ENCODE results near the gene ANOS1.

ANOS1 gene

DNA sequence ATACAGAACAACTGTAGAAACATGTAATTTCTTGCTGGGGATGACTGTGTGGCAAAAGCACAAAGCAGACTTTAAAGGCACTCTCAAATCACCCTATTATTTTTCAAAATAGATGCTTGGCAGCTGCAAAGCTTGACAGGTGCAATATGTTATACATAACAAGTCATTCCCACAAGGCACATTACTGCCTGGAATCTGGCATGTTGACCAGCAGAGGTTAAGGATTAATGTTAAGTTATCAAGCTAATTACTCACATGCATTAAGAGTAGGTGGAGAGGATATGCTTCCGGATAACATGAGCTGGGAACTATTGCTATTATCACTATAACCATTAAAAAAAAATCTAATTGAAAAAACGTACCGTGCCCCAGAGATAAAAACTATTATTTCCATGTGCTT, 17.8 kb downstream of the ANOS1 start:
- DNase-seq (ENCODE audit: low read depth), result no peak

DNA sequence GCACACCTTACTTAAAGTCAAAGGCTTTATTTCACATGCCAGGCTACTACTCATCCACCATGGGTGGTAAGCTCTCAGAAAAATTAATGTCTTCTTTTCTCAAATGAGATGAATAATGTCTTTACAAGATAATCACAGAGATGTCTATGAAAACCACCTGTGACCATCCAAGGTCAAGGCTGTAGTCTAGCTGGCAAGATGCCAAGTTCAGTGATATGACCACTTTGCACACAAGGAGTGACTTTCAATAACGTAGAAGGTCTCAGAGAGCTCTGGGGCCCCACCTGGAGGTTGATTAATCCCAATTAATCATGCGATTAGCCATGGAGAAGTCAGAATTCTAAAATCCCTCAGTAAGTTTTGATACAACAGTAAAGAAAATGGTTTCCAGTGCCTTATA, 20.5 kb downstream of the ANOS1 start:
- DNase-seq (ENCODE audit: low read depth), result no peak

DNA sequence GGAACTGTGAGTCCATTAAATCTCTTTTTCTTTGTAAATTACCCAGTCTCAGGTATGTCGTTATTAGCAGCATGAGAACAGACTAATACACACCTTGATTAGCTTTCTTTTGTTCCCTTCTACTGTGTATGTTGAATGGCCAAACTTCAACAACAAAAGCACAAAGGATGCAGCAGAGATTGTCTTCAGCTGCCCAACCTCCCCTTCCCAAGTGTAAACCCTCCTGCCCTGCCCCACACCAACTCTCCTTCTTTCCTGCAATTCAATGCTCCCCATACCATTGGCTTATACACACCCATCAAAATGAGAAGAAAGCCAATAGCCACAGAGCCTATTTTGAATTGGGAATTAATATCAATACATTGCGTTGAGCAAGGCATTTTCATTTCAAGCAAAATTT, 27.8 kb downstream of the ANOS1 start:
- DNase-seq (ENCODE audit: low read depth), result no peak

DNA sequence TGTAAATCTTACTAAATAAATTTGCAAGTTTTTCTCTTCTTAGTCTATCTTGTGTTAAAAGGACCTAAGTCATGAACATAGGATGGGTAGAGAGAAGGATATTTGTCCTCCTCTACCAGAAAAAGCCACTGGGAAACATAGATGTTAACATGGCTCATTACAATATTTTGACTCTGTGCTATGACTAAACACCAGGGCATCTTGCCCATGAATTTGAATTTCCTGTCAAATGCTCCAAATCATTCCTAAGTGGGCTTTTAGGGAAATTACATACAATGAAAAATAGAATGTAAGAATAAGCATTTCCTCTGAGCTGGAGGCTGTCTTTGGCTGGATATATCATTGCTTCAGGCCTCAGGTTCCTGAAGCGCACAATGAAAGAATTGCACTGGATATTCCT, 39.1 kb downstream of the ANOS1 start:
- no peak for DNase-seq (ENCODE audit: low read depth)

DNA sequence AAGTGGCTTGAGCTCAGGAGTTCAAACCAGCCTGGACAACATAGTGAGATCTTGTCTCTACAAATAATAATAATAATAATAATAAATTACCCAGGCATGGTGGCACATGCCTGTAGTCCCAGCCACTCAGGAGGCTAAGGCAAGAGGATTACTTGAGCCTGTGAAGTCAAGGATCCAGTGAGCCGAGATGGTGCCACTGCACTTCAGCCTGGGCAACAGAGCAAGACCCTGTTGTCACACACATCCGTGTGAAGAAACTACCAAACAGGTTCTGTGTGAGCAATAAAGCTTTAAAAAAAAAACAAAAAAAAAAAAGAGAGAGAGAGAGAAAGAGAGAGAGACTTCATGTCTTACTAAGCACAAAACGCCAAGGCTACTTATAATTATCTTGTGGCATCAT, 42.5 kb downstream of the ANOS1 start:
- no peak for DNase-seq (ENCODE audit: low read depth)

DNA sequence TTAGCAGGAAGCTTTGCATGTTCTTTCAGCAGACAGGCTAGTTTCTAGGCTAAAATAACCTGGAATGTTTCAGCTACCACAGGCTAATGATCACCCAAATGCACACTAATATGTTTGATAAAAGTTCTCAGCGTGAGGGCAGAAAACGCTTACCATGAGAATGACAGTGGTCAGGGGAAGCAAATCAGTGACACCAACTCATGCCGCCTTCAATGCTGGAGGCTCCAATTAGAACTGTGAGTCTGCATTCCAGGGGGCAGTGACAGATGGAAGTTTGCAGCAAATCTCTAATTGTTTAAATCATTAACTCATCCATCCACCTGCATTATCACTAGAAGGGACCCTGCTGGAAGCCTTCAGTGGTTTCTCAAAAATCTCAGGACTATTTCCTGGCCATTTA, 43.2 kb downstream of the ANOS1 start:
- no peak for DNase-seq (ENCODE audit: low read depth)

DNA sequence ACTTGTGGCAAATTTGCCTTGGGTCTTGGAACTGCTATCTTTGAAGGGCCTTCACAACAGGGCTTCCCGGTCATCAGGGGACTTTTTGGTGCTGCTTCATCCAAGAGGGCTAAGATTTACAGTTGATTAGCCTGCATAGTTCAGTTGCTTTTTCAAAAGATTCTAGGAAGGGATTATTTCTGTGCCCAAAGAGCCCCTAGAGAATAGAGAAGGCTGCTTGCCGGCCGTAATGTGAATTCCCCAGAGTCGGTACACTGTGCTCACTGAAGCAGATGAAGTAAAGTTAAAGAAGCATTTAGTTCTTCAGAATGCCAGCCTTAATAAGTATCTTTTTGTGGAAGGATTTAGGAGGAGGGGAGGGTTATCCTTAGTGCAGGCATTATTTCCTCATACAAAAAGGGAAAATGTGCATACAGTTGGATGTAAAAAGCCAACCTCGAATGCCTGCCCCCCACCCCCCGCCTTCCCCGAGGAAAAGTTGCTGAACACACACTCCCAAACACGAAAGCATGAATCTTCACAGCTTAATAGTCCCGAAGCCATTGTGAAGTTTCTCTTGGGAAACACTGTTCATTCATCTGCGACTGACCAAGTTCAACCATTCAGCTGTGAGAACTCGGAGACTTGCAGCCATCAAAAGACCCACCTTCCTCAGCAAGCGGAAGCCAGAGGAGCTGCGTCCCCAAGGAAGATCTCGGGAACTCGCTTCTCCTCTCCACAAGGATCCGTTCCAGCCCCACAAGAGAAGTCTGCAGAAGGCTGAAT, 47.6 kb downstream of the ANOS1 start:
- no peak for DNase-seq (ENCODE audit: low read depth)

DNA sequence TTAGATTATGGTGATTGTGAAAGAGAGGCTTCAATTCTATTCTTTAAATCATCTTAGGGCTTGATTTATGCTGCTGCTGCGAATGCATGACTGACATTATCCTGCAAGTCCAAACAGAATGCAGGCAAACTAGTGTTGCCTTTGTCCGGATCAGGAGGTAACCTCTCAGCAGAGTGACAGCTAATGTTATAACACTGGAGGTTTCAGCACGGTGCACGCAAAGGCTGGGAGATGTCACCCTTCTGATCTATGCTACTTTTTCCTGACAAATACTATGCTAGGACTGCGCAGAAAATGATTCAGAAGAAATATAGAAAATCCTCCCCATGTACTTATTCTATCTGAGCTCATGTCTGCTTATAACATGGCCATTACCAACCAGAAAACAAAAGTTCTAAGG, 48.2 kb downstream of the ANOS1 start:
- DNase-seq (ENCODE audit: low read depth), result no peak

DNA sequence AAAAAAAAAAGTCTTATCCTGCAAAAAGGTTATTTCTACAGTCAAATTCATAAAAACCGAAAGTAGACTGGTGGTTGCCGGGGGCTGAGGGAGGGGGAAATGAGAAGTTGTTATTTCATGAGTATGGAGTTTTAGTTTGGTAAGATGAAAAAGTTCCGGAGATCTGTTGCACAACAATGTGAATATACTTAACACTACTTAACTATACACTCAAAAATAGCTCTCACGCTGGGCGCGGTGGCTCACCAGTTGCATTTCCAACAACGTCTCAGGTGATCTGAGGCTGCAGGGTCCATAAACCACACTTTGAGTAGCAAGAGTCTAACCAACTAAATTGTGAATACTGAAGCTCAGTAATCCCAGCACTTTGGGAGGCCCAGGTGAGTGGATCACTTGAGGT, 52.4 kb downstream of the ANOS1 start:
- no peak for DNase-seq (ENCODE audit: low read depth)

DNA sequence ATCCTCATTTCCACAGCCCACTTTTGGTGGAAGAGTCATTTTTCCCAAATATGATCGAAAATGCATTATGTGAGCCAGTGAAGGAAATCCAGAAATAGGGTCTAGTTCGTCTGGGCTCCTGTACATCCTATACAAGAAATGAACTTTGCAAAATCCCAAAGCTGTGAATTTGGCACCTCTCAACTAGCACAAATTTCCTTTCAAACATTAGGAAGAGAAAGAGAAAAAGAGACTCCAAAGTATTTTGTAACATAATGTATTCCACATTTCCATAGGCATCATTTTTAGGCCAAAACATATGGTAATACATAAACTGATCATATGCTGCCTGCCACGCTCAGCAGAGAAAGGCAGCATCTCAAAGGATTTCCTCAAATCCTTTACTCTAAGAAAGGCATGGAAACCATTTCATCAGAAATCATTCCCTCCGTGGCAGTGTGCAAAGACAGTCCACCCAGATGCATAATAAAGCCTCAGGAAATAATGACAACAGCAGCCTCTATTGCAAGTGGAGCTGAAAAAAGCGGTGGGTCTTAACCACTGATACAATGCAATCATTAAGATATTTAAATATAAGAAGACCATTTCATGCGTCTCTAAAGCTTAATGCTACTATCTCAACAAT, 56.8 kb downstream of the ANOS1 start:
- DNase-seq (ENCODE audit: low read depth), result no peak

DNA sequence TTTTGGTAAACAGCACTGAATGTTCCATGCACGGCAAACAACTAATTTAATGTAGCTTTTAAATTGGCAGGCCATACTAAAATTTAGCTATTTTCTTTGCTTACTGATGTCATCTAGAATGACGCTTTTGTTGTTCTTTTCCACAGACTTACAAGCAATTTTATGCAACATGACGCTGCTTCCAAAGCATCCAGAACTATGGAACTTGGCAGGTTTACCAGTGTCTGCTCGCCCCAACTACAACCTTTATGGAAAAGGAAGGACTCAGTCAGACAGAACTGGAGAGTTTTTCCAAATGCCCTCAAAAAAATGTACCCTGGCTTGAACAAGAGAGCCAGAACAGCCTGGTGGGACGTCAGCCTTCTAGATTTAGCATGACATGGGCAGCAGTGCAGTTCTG, 58.7 kb downstream of the ANOS1 start:
- no peak for DNase-seq (ENCODE audit: low read depth)

DNA sequence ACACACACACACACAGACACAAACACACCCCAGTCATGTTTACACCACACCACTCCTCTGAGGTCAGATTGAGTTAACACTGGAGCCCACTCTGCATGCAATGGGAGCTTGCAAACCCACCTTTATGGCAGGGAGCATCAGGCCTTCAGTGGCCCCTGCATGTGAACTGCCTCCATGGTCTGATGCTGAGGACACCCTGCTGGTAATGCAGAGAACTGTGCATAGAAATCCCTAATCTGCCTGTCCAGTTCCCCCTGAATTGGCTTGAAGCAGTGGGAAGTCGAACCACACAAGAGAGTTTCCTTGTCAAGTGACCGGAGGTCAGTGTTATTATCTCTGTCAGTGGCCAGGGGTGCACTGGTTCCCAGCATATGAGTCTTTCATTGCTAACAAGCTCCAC, 59.8 kb downstream of the ANOS1 start:
- DNase-seq (ENCODE audit: low read depth), result no peak

DNA sequence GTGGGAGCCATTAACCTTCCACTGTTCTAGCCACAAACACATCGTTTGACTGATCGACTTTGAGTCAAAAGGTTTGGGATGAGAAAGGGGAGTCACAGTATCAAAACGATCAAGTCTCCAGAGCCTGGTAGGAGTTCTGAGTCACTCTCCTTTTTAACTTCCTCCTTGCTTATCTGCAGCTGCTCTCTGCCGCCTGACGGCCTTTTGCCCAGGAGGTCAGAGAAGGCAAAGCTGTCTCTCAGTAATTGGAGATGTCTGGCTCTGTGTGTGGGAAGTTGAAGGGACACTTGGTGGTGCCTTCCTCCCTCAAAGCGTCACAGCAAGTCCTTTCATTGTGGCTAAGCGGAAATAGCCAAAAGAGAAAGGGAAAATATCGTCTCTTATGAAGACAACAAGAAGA, 63.1 kb downstream of the ANOS1 start:
- DNase-seq (ENCODE audit: low read depth), result no peak

DNA sequence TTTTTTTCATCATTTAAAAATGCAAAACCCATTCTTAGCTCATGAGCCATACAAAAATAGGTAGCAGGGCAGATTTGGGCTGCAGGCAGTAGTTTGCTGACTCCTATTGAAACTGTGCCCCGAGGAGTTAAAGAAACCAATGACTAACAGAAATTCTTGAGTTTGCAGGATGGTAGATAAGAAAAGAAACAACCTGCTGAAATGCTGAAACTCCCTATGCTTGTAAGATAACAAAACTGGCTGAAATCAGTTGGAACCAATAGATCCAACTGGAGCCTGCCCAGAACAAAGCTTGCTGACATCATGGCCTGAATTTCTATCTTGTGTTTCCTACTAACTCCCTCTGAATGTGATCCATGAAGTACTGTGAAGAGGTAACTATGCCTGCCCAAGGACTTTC, 68.6 kb downstream of the ANOS1 start:
- no peak for DNase-seq (ENCODE audit: low read depth)

DNA sequence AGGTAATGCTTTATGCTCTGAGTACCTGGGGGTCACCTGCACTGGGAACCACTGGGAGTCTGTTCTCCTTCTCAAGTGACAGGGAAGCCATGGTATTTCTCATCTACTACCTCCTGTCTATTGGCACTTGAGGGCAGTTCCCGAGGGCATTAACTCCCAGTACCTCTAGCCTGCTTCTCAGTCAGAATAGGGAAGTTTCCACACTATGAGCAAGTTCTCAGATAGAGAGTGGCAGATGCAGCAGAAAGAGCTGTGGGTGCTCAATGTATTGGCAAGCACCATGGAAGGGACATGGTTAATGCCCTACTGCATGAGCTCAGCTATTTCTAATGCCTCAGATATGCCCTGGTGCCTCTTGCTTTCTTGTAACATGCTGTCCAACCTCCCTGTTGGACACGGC, 74.1 kb downstream of the ANOS1 start:
- DNase-seq (ENCODE audit: low read depth), result no peak

DNA sequence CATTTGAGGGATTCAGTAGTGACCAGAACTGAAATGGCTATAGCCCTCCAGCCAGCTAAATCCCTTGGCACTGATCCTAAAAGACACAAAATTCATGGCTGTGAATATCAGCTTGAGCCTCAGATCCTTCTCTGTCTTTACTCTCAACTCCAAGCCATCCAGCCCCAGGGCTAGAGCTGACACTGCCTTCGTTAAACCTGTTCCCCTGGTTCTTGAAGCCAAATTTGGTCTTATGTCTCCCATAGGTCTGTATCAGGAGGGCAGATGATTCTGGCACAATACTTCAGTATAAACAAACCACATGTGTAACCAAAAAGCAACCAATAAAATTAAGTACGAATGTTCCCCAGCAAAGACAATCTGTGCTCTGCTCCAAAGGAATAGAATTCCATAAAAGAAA, 78.0 kb downstream of the ANOS1 start:
- no peak for DNase-seq (ENCODE audit: low read depth)

DNA sequence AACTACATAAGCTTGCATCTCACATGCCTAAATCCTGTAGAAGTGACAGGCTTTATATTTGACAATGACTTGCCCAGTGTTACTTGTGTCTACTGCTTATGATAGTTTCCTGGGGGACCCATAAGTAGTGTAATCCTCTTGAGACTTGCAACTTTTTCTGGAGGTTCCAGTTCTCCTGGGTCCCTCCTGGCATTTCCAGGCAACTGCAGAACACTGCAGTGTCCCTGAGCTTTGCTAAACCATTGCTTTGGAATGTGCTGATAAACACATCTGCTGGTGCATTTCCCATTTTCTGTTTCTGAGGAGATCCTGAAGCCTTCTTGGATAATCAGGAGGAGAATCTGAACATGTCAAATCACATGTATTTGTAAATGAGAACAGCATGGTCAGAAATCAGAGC, 82.0 kb downstream of the ANOS1 start:
- no peak for DNase-seq (ENCODE audit: low read depth)

DNA sequence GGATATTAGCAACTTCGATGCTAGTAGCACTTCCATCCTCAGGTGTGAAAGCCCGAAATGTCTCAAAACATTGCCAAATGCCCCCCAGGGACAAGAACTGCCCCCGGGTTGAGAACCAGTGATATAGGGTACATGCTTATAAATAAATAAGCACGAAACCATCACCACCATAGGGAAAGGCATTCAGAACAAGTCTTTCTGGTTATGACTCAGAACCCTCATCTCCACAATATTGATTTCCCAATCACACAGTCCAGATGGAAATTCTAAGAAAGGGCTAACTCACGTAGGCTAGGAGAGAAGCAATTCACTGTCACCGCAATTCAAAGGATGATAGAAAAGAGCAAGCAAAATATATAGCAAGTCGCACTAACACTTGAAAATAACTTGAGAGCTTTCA, 84.8 kb downstream of the ANOS1 start:
- DNase-seq (ENCODE audit: low read depth), result no peak

DNA sequence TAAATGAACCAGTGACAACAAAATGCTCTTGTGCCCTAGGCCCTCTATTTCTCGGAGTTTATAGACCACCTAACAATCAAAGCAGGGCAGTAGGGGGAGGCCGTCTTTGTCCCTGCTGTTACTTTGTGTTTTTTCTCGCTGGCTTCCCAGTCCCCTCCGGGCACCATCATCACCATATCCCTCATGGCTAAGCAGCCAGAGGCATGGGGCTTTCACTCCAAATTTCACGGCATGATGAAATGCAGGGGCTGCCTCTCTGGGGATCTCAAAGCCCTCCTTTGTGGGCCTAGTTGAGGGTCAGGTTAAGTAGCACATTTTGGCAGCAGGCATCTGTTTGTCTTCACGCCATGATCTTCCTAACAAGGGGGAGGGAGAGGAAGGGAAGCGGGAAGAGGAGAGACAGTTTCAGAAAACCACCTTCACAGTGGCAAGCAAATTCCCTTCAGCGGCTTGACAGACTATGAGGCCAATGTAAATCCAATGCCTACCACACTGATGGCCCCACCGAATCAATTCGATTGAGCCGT, 91.9 kb downstream of the ANOS1 start:
- DNase-seq (ENCODE audit: low read depth), result no peak

DNA sequence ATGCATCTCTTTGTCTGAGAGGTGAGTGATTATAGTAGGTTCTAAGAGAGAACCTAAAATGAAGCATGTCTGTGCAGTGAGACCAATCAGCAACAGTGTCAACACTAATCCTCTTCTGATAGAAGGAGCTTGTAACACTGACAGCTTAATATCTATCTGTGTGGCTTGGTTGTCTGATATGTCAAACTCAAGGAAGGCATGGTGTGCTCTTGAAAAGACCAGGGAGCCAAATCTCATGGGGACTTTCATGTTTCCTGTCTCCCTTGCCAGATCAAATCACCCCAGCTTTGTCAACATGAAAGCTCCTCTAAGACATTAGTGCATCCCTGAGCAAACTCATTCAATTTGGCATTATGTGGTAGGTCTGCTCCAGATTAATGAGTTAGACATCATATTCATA, 95.4 kb downstream of the ANOS1 start:
- DNase-seq (ENCODE audit: low read depth), result no peak

DNA sequence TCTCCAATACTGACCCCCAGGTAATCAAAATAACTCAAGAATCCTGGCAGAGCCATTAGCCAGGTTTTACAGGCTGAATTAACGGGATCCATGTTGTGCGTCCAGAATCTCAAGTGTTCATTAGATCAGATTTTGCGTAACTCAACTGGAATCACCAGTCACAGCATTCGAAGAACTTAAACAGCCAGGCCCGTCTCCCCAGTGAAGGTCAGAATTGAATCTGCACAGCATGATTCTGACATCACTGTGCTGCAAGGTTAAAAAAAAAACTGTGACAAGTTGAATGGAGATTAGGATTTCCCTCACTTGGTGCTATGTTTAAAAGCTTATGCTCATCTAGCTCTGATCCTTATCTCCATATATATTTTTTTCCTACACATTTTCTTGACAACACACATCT, 96.1 kb downstream of the ANOS1 start:
- no peak for DNase-seq (ENCODE audit: low read depth)

DNA sequence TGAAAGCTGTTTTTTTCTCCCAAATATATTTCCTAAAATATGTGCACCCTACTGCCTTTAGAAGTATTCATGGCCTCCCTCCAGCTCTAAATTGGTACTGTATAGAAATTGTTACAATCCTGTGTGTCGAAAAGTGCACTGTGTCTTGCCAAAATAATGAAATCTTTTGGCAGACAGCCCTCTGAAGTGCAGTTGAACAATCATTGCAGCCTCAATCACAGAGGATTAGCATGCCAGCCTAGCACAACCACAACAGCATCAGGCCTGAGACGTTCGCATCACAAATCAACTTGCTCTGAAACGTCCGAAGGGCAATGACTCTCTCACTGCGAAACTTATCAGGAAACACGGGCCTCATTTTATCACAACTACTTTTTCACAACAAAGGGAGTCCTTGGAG, 99.0 kb downstream of the ANOS1 start:
- DNase-seq (ENCODE audit: low read depth), result no peak

DNA sequence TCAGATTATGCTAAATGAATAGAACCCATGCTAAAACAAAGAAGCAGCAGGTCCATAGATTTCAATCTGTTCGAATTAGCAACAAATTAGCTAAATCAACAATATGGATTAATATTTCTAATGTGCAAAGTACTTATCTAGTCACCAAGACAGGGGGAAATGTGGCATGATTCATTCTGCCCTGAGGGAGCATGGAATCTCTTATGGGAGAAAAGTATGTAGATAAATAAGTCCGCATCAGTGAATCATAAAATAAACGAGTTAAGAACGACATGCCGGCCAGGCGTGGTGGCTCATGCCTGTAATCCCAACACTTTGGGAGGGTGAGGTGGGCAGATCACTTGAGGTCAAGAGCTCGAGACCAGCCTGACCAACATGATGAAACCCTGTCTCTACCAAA, 102.1 kb downstream of the ANOS1 start:
- no peak for DNase-seq (ENCODE audit: low read depth)

DNA sequence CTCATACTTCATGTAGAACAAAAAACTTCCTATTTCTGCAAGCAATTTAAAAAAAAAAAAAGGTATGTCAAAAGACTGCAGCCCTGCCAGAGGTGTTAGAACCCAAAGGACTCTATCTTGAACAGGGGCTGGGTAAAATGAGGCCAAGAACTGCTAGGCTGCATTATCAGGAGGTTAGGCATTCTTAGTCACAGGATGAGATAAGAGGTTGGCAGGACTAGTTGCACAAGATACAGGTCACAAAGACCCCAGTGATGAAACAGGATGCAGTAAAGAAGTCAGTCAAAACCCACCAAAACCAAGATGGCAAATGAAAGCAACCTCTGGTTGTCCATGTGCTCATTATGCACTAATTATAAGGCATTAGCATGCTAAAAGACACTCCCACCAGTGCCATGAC, 104.1 kb downstream of the ANOS1 start:
- no peak for DNase-seq (ENCODE audit: low read depth)
